Renal cortex interstitium (tissue), 15 donors: ENCODE data around the gene STOML1. TPM values are rescaled to one million over a fixed set of nuclear protein-coding genes. Genes with fewer than 3 reads are reported as not detected.

ENCODE experiments used
- DNase-seq, 11 donors: peaks; one replicate each; pipeline ENCODE4 v3.0.0-alpha.2; 2013; ENCODE audit warnings: low read depth in 9 of 11, low spot score in 4 of 11; ENCODE audit errors: extremely low read depth in 1 of 11
- long read RNA-seq, 16 experiments: transcript quantifications; one replicate each; lab custom pipeline, GENCODE V29; 2026
- polyA plus RNA-seq, 3 donors: library from polyadenylated mRNA; unstranded; fragments of 120-200 nt; gene quantifications; one replicate each; pipeline ENCODE4 v1.2.1, GENCODE V29; 2013; ENCODE audit not compliant: insufficient read length in 3 of 3

The STOML1 gene
- polyA plus RNA-seq: 10 to 100 TPM; 12.2 to 14.3 (median 13.8) TPM
- long read RNA-seq, donor 1, full-length matches to known transcripts: 2 of 2 reads
- long read RNA-seq, donor 1, partial matches to known transcripts: 0 of 2 reads
- long read RNA-seq, donor 1, other reads (novel, unspliced or antisense): 0 of 2 reads
- long read RNA-seq, donor 2: 0 reads
- long read RNA-seq, donor 3, full-length matches to known transcripts: 4 of 4 reads
- long read RNA-seq, donor 3, partial matches to known transcripts: 0 of 4 reads
- long read RNA-seq, donor 3, other reads (novel, unspliced or antisense): 0 of 4 reads
- long read RNA-seq, donor 4, full-length matches to known transcripts: 4 of 4 reads
- long read RNA-seq, donor 4, partial matches to known transcripts: 0 of 4 reads
- long read RNA-seq, donor 4, other reads (novel, unspliced or antisense): 0 of 4 reads
- long read RNA-seq, donor 5: 0 reads
- long read RNA-seq, donor 6, full-length matches to known transcripts: 3 of 3 reads
- long read RNA-seq, donor 6, partial matches to known transcripts: 0 of 3 reads
- long read RNA-seq, donor 6, other reads (novel, unspliced or antisense): 0 of 3 reads
- long read RNA-seq, donor 7, full-length matches to known transcripts: 1 of 1 reads
- long read RNA-seq, donor 7, partial matches to known transcripts: 0 of 1 reads
- long read RNA-seq, donor 7, other reads (novel, unspliced or antisense): 0 of 1 reads
- long read RNA-seq, donor 8: 0 reads
- long read RNA-seq, donor 9, full-length matches to known transcripts: 4 of 4 reads
- long read RNA-seq, donor 9, partial matches to known transcripts: 0 of 4 reads
- long read RNA-seq, donor 9, other reads (novel, unspliced or antisense): 0 of 4 reads
- long read RNA-seq, donor 10, partial matches to known transcripts: 0 of 1 reads
- long read RNA-seq, donor 10, other reads (novel, unspliced or antisense): 0 of 1 reads
- long read RNA-seq, donor 11, full-length matches to known transcripts: 3 of 3 reads
- long read RNA-seq, donor 11, partial matches to known transcripts: 0 of 3 reads
- long read RNA-seq, donor 11, other reads (novel, unspliced or antisense): 0 of 3 reads
- long read RNA-seq, donor 12, partial matches to known transcripts: 0 of 1 reads
- long read RNA-seq, donor 12, other reads (novel, unspliced or antisense): 0 of 1 reads
- long read RNA-seq, donor 13: 0 reads
- long read RNA-seq, donor 14, full-length matches to known transcripts: 4 of 4 reads
- long read RNA-seq, donor 14, partial matches to known transcripts: 0 of 4 reads
- long read RNA-seq, donor 14, other reads (novel, unspliced or antisense): 0 of 4 reads
- long read RNA-seq, donor 15, full-length matches to known transcripts: 3 of 9 reads
- long read RNA-seq, donor 15, partial matches to known transcripts: 6 of 9 reads
- long read RNA-seq, donor 15, other reads (novel, unspliced or antisense): 0 of 9 reads
- long read RNA-seq, donor 16, full-length matches to known transcripts: 8 of 37 reads
- long read RNA-seq, donor 16, partial matches to known transcripts: 29 of 37 reads
- long read RNA-seq, donor 16, other reads (novel, unspliced or antisense): 0 of 37 reads

GRCh38 chr15:73991726-73992593 lies at the start of gene STOML1:
Gene STOML1, minus strand, starts transcription at chr15:73992295. Its CDS starts 72 bp downstream, at chr15:73992223.
- DNase-seq: peak in 10 of 11 donors; percentile 85 to 92 (median 88)

GRCh38 chr15:74041311-74041756 lies 49.2 kb upstream of the STOML1 start:
- DNase-seq: no peak

GRCh38 chr15:74040109-74040850 lies 48.2 kb upstream of the STOML1 start:
- peak in 9 of 11 donors; percentile 39 to 76 (median 56) for DNase-seq

GRCh38 chr15:74039656-74040010 lies 47.5 kb upstream of the STOML1 start:
- DNase-seq: no peak

- no peak for DNase-seq
Measured at GRCh38 chr15:74038707-74039655, 46.9 kb upstream of the STOML1 start.

GRCh38 chr15:74037171-74038117 lies 45.3 kb upstream of the STOML1 start:
- no peak for DNase-seq

GRCh38 chr15:74036271-74037170 lies 44.4 kb upstream of the STOML1 start:
- peak in 8 of 11 donors; percentile 47 to 70 (median 53) for DNase-seq

- no peak for DNase-seq
Measured at GRCh38 chr15:74035121-74036017, 43.3 kb upstream of the STOML1 start.

- DNase-seq: no peak
Measured at GRCh38 chr15:74034206-74034755, 42.2 kb upstream of the STOML1 start.

GRCh38 chr15:74032606-74033561 lies 40.8 kb upstream of the STOML1 start:
- no peak for DNase-seq

GRCh38 chr15:74032046-74032445 lies 40.0 kb upstream of the STOML1 start:
- DNase-seq: no peak
